Stomach (tissue), 9 donors: ENCODE data around the gene FKBP10. TPM values are rescaled to one million over a fixed set of nuclear protein-coding genes. Genes with fewer than 3 reads are reported as not detected.
"Not testable (repeated sequence)": the region's sequence is repeated elsewhere in the genome, so short reads cannot be mapped to it uniquely, and the experiment has no call there.

ENCODE experiments used
- DNase-seq, 2 donors: peaks; one replicate each; pipeline versions ENCODE4 v3.0.0 to v3.0.0-alpha.2; 2013 to 2019
- H3K27ac ChIP-seq, 5 donors: fragments of 200-600 bp in 4 of 5; sonication (generic) in 4 of 5; one replicate each; pipeline ENCODE4 v1.5.1; 2013 to 2019; ENCODE audit warnings: mild to moderate bottlenecking in 1 of 5, moderate library complexity in 1 of 5
- H3K27me3 ChIP-seq, 3 donors: fragments of 200-600 bp; sonication (generic); one replicate each; pipeline ENCODE4 v1.5.1; 2017 to 2019; ENCODE audit warnings: mixed run types in 1 of 3
- H3K36me3 ChIP-seq, 4 donors: fragments of 200-600 bp; sonication (generic); 1 replicate in 3 of 4; 2 replicates in 1 of 4; pipeline ENCODE4 v1.5.1; 2016 to 2019
- H3K4me1 ChIP-seq, 4 donors: fragments of 200-600 bp; sonication (generic); one replicate each; pipeline ENCODE4 v1.5.1; 2016 to 2019
- H3K4me3 ChIP-seq, 4 donors: fragments of 200-600 bp; sonication (generic) in 3 of 4; one replicate each; pipeline ENCODE4 v1.5.1; 2016 to 2019; ENCODE audit warnings: mild to moderate bottlenecking in 1 of 4
- H3K9me3 ChIP-seq, 4 donors: fragments of 200-600 bp; sonication (generic); one replicate each; pipeline ENCODE4 v1.5.1; 2016 to 2019
- CTCF ChIP-seq, 7 experiments: fragments of 450-650 bp in 4 of 7; fragments of 200-600 bp in 3 of 7; sonication (generic) in 3 of 7; IDR thresholded peaks; one replicate each; pipeline ENCODE4 v1.5.1; 2016 to 2019; ENCODE audit warnings: antibody characterized with exemption in 7 of 7, control low read depth in 2 of 7, mild to moderate bottlenecking in 1 of 7
- EP300 ChIP-seq: sonication (generic); formaldehyde crosslinking; IDR thresholded peaks from one replicate; pipeline ENCODE4 v1.6.1; 2017; ENCODE audit warnings: antibody characterized with exemption
- POLR2A ChIP-seq, 4 donors: fragments of 450-650 bp; IDR thresholded peaks; one replicate each; pipeline ENCODE4 v1.6.1; 2016; ENCODE audit warnings: antibody characterized with exemption in 4 of 4, control low read depth in 2 of 4, mild to moderate bottlenecking in 1 of 4, moderate library complexity in 1 of 4
- POLR2AphosphoS5 ChIP-seq, 3 donors: sonication (generic); formaldehyde crosslinking; IDR thresholded peaks; one replicate each; pipeline ENCODE4 v1.6.1; 2016; ENCODE audit warnings: antibody characterized with exemption in 3 of 3
- whole genome bisulfite sequencing, 5 donors: extraction: QIAGEN DNeasy Blood & Tissue Kit in 3 of 5; methylation state at CpG; one replicate each; pipeline versions ENCODE4 v1.1.5 to v1.1.7; 2013 to 2018; 5-methylcytosine and 5-hydroxymethylcytosine counted together
- intact Hi-C: fragments of 100-400 bp; cut with DNase I; formaldehyde crosslinking; loops from one replicate; pipeline ENCODE4 v1.15.1; 2023; ENCODE audit warnings: low total_unique reads
- polyA plus RNA-seq, 3 donors: library from polyadenylated mRNA; stranded (reverse); fragments of 200-250 nt; gene quantifications; one replicate each; pipeline ENCODE4 v1.2.3, GENCODE V29; 2013
- total RNA-seq, 5 donors: library from RNA; depleted of rRNA; stranded (reverse); fragments of >200 nt; gene quantifications; one replicate each; pipeline versions ENCODE4 v1.1.0 to v1.2.3, GENCODE V29; 2014 to 2016
- donor health status: healthy with polysubstance abuse.
- donor health status: Bipolar disorder and iron deficiency.
- donor health status: healthy.

The FKBP10 gene
- total and polyA plus RNA-seq, 8 donors, result 4.6 to 45.3 (median 14.9) TPM

DNA sequence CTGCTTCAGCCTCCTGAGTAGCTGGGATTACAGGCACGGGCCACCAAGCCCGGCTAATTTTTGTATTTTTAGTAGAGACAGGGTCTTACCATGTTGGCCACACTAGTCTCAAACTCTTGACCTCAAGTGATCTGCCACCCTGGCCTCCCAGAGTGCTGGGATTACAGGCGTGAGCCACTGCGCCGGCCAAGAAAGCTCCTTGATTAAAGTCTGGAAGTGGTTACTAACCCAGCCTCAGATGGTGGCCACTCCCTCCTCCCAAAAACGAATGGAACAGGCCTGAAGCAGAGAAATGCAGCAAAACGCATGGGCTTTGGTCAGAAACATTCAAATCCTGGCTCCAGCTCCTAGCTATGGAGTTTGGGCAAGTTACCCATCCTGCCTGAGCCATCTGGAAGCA, 11.3 kb downstream of the FKBP10 start:
- 53 to 68% (median 59%) methylated on average over 6 to 7 of the region's 7 CpGs for WGBS, 5 donors
- no peak for DNase-seq
- H3K4me1 ChIP-seq, result peaks cover 0 to 15% (median 4%) of the 10 kb centered on the region in 4 donors
- H3K9me3 ChIP-seq, result no peaks in the 10 kb centered on the region
- no peak for TF ChIP-seq CTCF (IDR thresholded peaks at IDR 0.05)
- TF ChIP-seq EP300, result no peak
- no peak for TF ChIP-seq POLR2A (IDR thresholded peaks at IDR 0.05)
- no peak for TF ChIP-seq POLR2AphosphoS5 (IDR thresholded peaks at IDR 0.05)
- no peaks in the 10 kb centered on the region for H3K27me3 ChIP-seq
- peaks cover 14 to 52% (median 48%) of the 10 kb centered on the region in 4 donors for H3K36me3 ChIP-seq
- intact Hi-C loops, result no loop called here
- no peak overlapping the region for H3K4me3 ChIP-seq
- H3K27ac ChIP-seq, result no peak overlapping the region

- Histone ChIP-seq H3K27ac (no peak overlapping the region), H3K4me3 (no peak overlapping the region), H3K4me1 (peaks cover 0 to 15% (median 4%) of the 10 kb centered on the region in 4 donors), H3K27me3 (no peaks in the 10 kb centered on the region), H3K36me3 (peaks cover 21 to 64% (median 60%) of the 10 kb centered on the region in 4 donors), H3K9me3 (no peaks in the 10 kb centered on the region)
- TF ChIP-seq POLR2AphosphoS5 (IDR thresholded peaks at IDR 0.05) (no peak), POLR2A (IDR thresholded peaks at IDR 0.05) (no peak), EP300 (no peak), CTCF (IDR thresholded peaks at IDR 0.05) (no peak)
- intact Hi-C loops, result no loop called here
- DNase-seq, result no peak
- WGBS, 5 donors, result 89 to 92% (median 92%) methylated on average over 15 to 19 of the region's 19 CpGs
Measured at GRCh38 chr17:41825175-41825845, 12.5 kb downstream of the FKBP10 start.

DNA sequence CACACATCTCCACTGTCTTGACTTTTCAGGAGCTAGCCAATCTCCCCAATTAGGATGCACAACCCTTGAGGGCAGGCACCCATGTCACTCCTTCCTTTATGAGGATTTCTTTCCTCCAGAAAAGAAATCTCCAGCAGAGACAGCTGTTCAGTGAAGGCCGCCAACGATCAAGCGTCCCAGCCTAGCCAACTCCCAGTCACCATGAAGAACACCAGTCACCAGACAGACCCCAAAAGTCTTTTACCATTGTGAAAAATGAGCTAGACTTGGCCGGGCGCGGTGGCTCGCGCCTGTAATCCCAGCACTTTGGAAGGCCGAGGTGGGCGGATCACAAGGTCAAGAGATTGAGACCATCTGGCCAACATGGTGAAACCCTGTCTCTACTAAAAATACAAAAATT, 17.2 kb downstream of the FKBP10 start:
- peaks cover 0 to 15% (median 10%) of the 10 kb centered on the region in 4 donors for H3K4me1 ChIP-seq
- DNase-seq, H3K27me3 ChIP-seq, intact Hi-C loops, H3K9me3 ChIP-seq, H3K27ac ChIP-seq, H3K4me3 ChIP-seq: not testable (repeated sequence)
- H3K36me3 ChIP-seq, result peaks cover 27 to 87% (median 82%) of the 10 kb centered on the region in 4 donors
- WGBS, 5 donors, result 74 to 88% (median 84%) methylated on average over 10 of the region's 10 CpGs

- Histone ChIP-seq H3K4me1 (peaks cover 5 to 22% (median 19%) of the 10 kb centered on the region in 4 donors), H3K27me3 (no peaks in the 10 kb centered on the region), H3K36me3 (peaks cover 9 to 34% (median 28%) of the 10 kb centered on the region in 4 donors), H3K9me3 (no peaks in the 10 kb centered on the region), H3K4me3 (peak overlapping the region; percentile 73 to 99 (median 88)), H3K27ac (peak overlapping the region; percentile 68 to 88 (median 80))
- WGBS, 5 donors, result 15 to 20% (median 17%) methylated on average over 12 to 13 of the region's 13 CpGs
- intact Hi-C loops, result no loop called here
- no peak for DNase-seq
- TF ChIP-seq POLR2AphosphoS5 (IDR thresholded peaks at IDR 0.05) (no peak), CTCF (IDR thresholded peaks at IDR 0.05) (no peak), POLR2A (IDR thresholded peaks at IDR 0.05) (no peak), EP300 (no peak)
Measured at GRCh38 chr17:41835214-41835799, 22.5 kb downstream of the FKBP10 start.
